HEK293T (cell line): ENCODE measurements around the gene ASIC5.

Source experiments
- CTCF ChIA-PET: fragments of 350-600 bp; formaldehyde crosslinking; extraction: SDS; loops from one replicate; lab custom pipeline; 2021; ENCODE audit warnings: antibody characterized with exemption, inconsistent platforms; lab: Yijun Ruan, JAX
- POLR2A ChIA-PET: fragments of 350-600 bp; formaldehyde crosslinking; extraction: SDS; loops from one replicate; lab custom pipeline; 2020; ENCODE audit warnings: antibody characterized with exemption, inconsistent platforms; lab: Yijun Ruan, JAX
- DNase-seq: peaks from one replicate; pipeline ENCODE4 v3.0.0; 2012; ENCODE audit warnings: mixed read lengths; ENCODE audit errors: extremely low spot score
- ARNT ChIP-seq: fragments of 450-650 bp; IDR thresholded peaks from 2 replicates; pipeline ENCODE4 v1.6.1; 2017; ENCODE audit warnings: mild to moderate bottlenecking
- BHLHE40 ChIP-seq: fragments of 450-650 bp; IDR thresholded peaks from 2 replicates; pipeline ENCODE4 v1.6.1; 2016; ENCODE audit warnings: mild to moderate bottlenecking, moderate library complexity, borderline replicate concordance
- CTBP1 ChIP-seq: fragments of 450-650 bp; IDR thresholded peaks from 2 replicates; pipeline ENCODE4 v1.6.1; 2016; ENCODE audit warnings: borderline replicate concordance
- ELF4 ChIP-seq: fragments of 450-650 bp; IDR thresholded peaks from 2 replicates; pipeline ENCODE4 v1.6.1; 2017; ENCODE audit warnings: antibody characterized with exemption
- FOXA1 ChIP-seq: fragments of 450-650 bp; IDR thresholded peaks from 2 replicates; pipeline ENCODE4 v1.6.1; 2016; ENCODE audit warnings: mild to moderate bottlenecking
- FOXK2 ChIP-seq: fragments of 450-650 bp; IDR thresholded peaks from 2 replicates; pipeline ENCODE4 v1.6.1; 2016; ENCODE audit warnings: mild to moderate bottlenecking
- FOXM1 ChIP-seq: fragments of 450-650 bp; IDR thresholded peaks from 2 replicates; pipeline ENCODE4 v1.6.1; 2017; ENCODE audit warnings: mild to moderate bottlenecking, borderline replicate concordance
- HDGF ChIP-seq: fragments of 450-650 bp; IDR thresholded peaks from 2 replicates; pipeline ENCODE4 v1.6.1; 2017; ENCODE audit warnings: antibody characterized with exemption, borderline replicate concordance
- L3MBTL2 ChIP-seq: fragments of 450-650 bp; conservative IDR thresholded peaks from 2 replicates; pipeline ENCODE4 v1.6.1; 2016; ENCODE audit warnings: mild to moderate bottlenecking
- LEF1 ChIP-seq: fragments of 450-650 bp; IDR thresholded peaks from 2 replicates; pipeline ENCODE4 v1.6.1; 2017; ENCODE audit warnings: mild to moderate bottlenecking, borderline replicate concordance
- NFRKB ChIP-seq: fragments of 450-650 bp; IDR thresholded peaks from 2 replicates; pipeline ENCODE4 v1.6.1; 2016; ENCODE audit warnings: mild to moderate bottlenecking, moderate library complexity
- SP1 ChIP-seq: fragments of 450-650 bp; IDR thresholded peaks from 2 replicates; pipeline ENCODE4 v1.6.1; 2017
- SUZ12 ChIP-seq: fragments of 450-650 bp; IDR thresholded peaks from 2 replicates; pipeline ENCODE4 v1.6.1; 2016; ENCODE audit warnings: mild to moderate bottlenecking
- TARDBP ChIP-seq: fragments of 450-650 bp; IDR thresholded peaks from 2 replicates; pipeline ENCODE4 v1.6.1; 2016
- ZNF384 ChIP-seq: fragments of 450-650 bp; IDR thresholded peaks from 2 replicates; pipeline ENCODE4 v1.6.1; 2016
- TF ChIP-seq, protein P1 (sequence below): fragments of 450-650 bp; IDR thresholded peaks from 2 replicates; pipeline ENCODE4 v1.6.1; 2016

Gene ASIC5

GRCh38 chr4:155883895-155884294 lies 17.8 kb upstream of the ASIC5 start:
- TF ChIP-seq FOXK2 = no peak
- TF ChIP-seq BHLHE40 = no peak
- no peak for TF ChIP-seq SP1
- no peak for TF ChIP-seq ARNT
- TF ChIP-seq LEF1 = no peak
- no peak for TF ChIP-seq CTBP1
- no peak for TF ChIP-seq ELF4
- no peak for TF ChIP-seq FOXM1
- TF ChIP-seq L3MBTL2 = no peak
- TF ChIP-seq HDGF = no peak
- no peak for TF ChIP-seq ZNF384
- no peak for TF ChIP-seq TARDBP
- TF ChIP-seq, protein P1, sequence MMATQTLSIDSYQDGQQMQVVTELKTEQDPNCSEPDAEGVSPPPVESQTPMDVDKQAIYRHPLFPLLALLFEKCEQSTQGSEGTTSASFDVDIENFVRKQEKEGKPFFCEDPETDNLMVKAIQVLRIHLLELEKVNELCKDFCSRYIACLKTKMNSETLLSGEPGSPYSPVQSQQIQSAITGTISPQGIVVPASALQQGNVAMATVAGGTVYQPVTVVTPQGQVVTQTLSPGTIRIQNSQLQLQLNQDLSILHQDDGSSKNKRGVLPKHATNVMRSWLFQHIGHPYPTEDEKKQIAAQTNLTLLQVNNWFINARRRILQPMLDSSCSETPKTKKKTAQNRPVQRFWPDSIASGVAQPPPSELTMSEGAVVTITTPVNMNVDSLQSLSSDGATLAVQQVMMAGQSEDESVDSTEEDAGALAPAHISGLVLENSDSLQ = no peak
- no peak for TF ChIP-seq SUZ12
- TF ChIP-seq NFRKB = no peak
- DNase-seq = no peak
- ChIA-PET CTCF (no interaction called here), POLR2A (no interaction called here)

- DNase-seq = no peak
- POLR2A ChIA-PET = interaction anchor here (1.3 kb wide), 1 partner anchor 72 kb away, joined by 4 read pairs; the partner anchor contains the start of gene CTSO
- TF ChIP-seq BHLHE40 (no peak), SUZ12 (no peak), TARDBP (no peak), ZNF384 (no peak), ARNT (no peak), L3MBTL2 (no peak), FOXK2 (no peak), LEF1 (no peak), FOXA1 (no peak), NFRKB (no peak)
- TF ChIP-seq, protein P1 = no peak
- CTCF ChIA-PET = interaction anchor here (0.6 kb wide), 1 partner anchor 9 kb away, joined by 3 read pairs; no protein-coding TSS in a partner anchor
Measured at GRCh38 chr4:155881555-155881954, 15.5 kb upstream of the ASIC5 start.

- CTCF ChIA-PET = interaction anchor here (1.5 kb wide), 1 partner anchor 15 kb away, joined by 4 read pairs; no protein-coding TSS in a partner anchor
- no peak for DNase-seq
- POLR2A ChIA-PET = no interaction called here
- TF ChIP-seq FOXM1 (no peak), FOXA1 (no peak), ARNT (no peak), HDGF (no peak), FOXK2 (no peak), L3MBTL2 (no peak), SP1 (no peak), CTBP1 (no peak), LEF1 (no peak), ELF4 (no peak), SUZ12 (no peak)
- TF ChIP-seq, protein P1 = no peak
Measured at GRCh38 chr4:155879767-155880166, 13.7 kb upstream of the ASIC5 start.

DNA sequence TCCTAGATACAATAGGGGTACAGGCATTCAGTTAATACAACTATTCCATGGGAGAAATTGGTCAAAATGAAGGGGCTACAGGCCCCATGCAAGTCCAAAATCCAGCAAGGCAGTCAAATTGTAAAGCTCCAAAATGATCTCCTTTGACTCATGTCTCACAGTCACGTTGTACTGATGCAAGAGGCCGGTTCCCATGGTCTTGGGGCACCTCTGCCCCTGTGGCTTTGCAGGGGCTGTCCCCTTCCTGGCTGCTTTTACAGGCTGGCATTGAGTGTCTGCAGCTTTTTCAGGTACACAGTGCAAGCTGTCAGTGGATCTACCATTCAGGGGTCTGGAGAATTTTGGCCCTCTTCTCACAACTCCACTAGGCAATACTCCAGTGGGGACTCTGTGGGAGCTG lies 12.5 kb upstream of the ASIC5 start:
- no peak for TF ChIP-seq FOXK2
- TF ChIP-seq ELF4 = no peak
- no peak for TF ChIP-seq LEF1
- TF ChIP-seq SUZ12 = no peak
- no peak for TF ChIP-seq TARDBP
- TF ChIP-seq FOXA1 = no peak
- no peak for TF ChIP-seq L3MBTL2
- TF ChIP-seq ZNF384 = no peak
- TF ChIP-seq HDGF = no peak
- TF ChIP-seq SP1 = no peak
- TF ChIP-seq, protein P1 = no peak
- no peak for TF ChIP-seq FOXM1
- no peak for TF ChIP-seq CTBP1
- no peak for TF ChIP-seq BHLHE40
- no peak for TF ChIP-seq ARNT
- no peak for TF ChIP-seq NFRKB
- ChIA-PET POLR2A (no interaction called here), CTCF (no interaction called here)
- DNase-seq = no peak

DNA sequence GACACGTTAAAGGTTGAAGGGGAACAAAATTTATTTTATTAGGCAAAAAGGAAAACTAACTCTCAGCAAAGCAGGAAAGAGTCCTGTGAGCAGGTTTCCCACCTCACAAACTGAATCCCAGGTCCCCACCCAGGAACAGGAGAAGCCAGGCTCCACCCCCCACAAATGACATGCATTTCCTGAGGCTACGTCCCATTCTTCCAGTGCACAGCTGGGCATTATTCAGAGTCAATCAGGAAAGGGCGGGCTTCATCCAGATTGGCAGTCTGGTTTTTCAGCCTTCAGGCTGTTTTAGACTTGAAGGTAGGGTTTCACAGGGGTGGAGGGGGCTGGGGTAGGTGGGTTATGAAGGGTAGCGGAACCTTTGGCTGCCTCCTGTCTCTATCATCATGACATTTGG lies 11.9 kb upstream of the ASIC5 start:
- no peak for DNase-seq
- no peak for TF ChIP-seq CTBP1
- no peak for TF ChIP-seq ARNT
- no peak for TF ChIP-seq FOXM1
- TF ChIP-seq, protein P1 = no peak
- no peak for TF ChIP-seq LEF1
- CTCF ChIA-PET = no interaction called here
- POLR2A ChIA-PET = no interaction called here
